ENCODE data around the gene RPP25. TPM values are rescaled to one million over a fixed set of nuclear protein-coding genes. Genes with fewer than 3 reads are reported as not detected.
A peak's percentile ranks its signal among the peaks of the same experiment; 100 is the strongest.

RPP25 gene
- total RNA-seq: 25.8 and 31.1 TPM in 2 replicates

DNA sequence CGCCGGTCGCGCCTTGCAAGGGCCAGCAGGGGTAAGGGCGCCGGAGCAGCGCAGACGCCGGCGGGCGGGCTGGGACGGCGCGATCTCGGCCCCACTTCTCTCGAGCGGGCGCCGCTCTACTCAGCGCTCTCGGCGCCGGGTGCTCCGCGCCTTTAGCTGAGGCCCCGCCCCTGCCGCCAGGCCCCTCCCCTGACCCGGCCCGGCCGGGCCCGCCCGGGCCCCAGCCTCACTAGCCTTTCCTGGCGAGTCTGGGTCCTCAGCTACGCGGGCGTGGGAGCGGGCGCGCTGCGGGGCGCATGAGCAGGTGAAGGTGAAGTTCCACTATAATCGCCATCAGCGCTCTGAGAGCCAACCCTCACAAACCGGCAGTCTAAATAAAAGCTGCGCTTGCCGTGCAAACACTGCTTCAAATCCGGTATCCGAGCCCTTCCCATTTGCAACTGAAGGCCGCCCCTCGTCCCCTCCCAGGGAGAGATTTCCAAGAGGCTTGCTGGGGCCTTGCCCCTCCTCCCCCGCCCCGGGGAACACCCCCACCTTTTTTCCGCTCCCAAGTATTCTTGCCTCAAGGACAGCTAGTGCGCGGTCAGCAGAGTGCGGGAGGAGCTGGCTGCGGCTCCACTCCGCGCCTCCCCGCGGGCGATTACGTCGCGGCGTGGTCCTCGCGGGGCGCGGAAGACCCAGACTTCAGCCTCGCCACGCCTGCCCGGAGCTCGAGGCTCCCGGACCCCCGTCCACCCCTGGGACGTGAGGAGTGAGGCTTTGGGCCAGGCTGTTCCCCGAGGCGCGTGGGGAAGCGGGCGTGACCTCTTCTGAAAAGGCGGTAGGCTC lies at the start of gene RPP25:
Gene RPP25 (minus strand): TSS at position 125 of the 828 bp plus-strand sequence. CDS start 189 bp downstream, outside the sequence.
- peak; percentile 77 for DNase-seq

- DNase-seq: no peak
Measured at GRCh38 chr15:75002398-75002797, 45.8 kb upstream of the RPP25 start.

GRCh38 chr15:75001310-75001709 lies 44.7 kb upstream of the RPP25 start:
- DNase-seq: no peak

DNA sequence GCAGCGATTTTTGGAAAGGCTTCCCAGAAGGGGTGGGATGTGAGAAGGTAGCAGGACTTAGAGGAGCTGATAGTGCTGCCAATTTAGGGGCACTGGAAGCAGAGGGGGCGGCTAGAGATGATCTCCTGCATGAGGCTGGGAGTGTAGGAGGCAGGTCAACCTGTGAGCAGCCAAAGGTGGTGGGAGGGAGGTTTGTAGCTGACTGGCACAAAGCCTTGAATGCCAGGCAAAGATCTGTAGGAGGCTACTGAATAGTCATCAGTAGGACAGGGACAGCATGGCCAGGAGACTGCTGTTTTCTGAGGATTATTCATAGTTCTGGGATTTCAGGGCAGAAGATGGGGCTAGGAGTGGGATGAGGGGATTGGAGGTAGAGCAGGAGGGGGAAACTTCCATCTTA lies 41.0 kb upstream of the RPP25 start:
- no peak for DNase-seq

GRCh38 chr15:74997141-74997540 lies 40.6 kb upstream of the RPP25 start:
- peak; percentile 81 for DNase-seq

DNA sequence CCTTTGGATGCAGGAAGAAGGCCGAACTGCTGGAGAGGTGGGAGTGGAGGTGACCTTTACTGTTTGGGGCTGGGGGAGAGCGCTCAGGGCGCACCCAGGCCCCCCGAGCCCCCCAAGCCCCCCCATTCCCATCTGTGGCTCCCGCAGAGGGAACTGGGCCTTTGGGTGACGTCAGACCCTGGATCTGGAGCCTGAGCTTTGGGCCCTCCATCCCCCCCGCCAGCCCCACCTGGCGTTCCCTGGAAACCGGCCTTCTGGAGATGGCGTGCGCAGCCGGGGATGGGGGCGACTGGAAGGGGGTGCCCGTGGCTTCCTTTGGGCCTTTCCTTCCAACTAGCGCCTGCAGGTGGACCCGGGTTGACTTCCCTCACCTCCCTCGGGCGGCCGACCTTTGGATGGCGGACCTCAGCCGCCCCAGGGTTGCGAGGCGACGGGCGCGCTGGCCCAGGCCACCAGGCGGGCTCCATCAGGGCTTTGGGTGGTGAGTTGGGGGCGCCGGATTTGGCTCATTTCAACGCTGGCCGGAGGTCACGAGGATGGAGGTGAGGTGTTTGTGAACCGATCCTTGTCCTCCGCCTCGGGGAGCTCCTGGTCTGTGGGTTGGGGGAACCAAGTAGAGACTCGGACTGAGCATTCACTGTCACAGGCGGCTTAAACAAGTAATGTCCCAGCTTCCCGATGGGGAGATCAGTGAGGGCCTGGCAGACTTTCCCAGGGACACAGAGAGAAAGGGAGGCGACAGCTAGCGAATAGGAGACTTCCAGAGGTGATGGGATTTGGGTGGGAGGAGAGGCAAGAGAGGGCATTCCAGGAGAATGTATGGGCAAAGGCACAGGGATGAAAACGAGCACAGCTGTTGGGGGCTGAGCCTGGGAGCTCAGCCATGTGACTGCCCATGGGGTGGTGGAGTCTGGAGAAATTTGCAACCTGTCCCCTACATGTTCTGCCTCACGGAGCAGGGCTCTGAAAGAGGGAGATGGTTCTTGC lies 39.5 kb upstream of the RPP25 start:
- peak; percentile 30 for DNase-seq

- peak; percentile 96 for DNase-seq
Measured at GRCh38 chr15:74995182-74995778, 38.7 kb upstream of the RPP25 start, which contains the start of gene SCAMP5. TSS of gene SCAMP5 (plus strand) at chr15:74995563. CDS start at chr15:75011840, 16,277 bp downstream.

DNA sequence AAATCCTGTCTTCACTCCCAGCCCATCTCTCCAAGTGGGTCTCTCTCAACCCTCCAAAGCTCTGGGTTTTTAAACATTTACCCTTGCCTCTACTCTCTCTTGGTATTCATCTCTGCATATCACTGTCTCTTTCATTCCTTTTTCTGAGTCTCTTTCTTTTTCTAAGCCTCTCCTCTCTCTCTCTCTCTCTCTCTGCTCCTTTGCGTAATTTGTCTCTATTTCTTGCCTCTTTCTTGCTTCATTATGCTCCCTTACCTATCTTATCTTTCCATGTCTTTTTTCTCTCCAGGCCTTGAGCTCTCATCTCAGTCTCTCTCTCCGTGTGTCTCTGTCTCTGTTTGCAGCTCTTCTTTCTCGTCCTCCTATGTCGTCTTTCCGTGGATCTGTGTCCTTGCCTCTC lies 38.1 kb upstream of the RPP25 start:
- DNase-seq: no peak

DNA sequence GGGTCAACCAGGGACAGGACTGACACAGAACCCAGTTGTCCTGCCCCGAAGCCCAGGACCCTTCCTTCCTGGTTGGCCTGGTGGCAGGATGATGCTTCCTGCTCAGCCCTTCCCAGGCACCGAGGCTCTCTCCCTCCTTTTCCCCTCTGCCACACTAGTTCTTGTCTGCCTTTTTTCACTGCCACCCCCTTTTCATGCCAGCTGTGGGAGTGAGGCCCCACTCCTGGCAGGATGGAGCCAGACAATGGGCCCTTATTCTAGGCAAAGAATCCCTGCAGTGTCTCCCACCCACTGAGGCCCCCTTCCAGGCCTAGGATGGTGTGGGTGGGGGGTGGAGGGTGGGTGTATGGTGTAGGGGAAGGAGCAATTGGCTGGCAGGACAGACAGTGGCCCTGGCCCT lies 37.7 kb upstream of the RPP25 start:
- DNase-seq: no peak

DNA sequence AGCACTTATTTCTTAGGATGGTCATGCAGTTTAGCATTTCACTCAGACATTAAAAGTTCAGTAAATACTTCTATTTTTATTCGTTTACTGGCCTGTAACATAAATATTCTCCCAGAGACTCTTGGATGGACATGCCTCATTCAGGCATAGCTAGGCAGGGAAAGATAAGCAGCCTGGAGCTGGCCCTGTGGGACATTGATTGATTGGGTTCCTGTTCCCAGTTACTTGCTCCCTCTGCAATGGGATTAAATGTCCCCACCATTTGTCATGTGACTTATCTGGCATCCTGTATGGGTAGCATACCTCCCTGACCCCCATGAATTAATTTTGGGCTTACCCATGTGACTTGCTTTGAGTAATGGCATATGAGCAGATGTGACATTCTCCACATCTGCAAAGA lies 36.0 kb upstream of the RPP25 start:
- DNase-seq: no peak

DNA sequence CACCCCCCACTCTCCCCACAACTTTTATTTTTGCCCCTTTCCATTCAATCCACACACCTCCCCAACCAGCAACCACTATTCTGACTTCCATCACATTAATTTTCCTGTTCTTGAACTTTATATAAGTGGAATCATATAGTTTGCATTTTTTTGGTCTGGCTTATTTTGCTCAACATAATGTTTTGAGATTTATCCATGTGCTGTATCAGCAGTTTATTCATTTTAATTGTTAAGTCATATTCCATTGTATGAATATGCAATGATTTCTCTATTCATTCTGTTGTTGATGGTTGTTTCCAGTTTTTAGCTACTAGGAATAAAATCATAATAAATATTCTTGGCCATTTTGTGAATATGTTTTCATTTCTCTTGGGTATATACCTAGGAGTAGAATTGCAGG lies 33.0 kb upstream of the RPP25 start:
- DNase-seq: no peak

- DNase-seq: peak; percentile 81
Measured at GRCh38 chr15:74988007-74988800, 31.6 kb upstream of the RPP25 start.

DNA sequence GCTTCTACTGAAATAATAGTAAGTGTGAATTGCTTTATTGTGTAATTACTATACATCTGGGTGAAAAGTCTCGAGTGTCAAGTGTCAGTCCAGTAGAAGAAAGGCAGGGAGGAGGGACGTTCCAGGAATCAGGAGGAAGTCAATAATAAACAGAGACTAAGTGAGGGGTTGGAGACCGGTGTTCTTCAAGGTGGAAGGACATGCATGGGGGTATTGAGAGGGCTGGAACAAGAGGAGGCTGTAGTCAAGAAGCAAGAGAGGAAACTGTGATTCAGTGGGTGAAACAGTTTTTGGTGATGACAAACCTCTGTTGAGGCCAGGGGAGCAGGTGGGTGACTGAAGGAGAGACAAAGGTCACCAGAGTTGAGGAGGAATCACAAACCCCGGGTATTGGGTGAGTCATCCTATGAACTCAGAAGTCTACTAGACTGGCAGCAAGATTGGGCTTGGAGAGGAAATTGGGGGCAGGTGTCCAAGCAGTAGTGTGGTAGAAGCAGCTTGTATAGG lies 27.2 kb upstream of the RPP25 start:
- peak; percentile 54 for DNase-seq

GRCh38 chr15:74982183-74982582 lies 25.6 kb upstream of the RPP25 start:
- DNase-seq: no peak

- peak; percentile 39 for DNase-seq
Measured at GRCh38 chr15:74978503-74978902, 21.9 kb upstream of the RPP25 start.

GRCh38 chr15:74978077-74978476 lies 21.5 kb upstream of the RPP25 start:
- DNase-seq: no peak

GRCh38 chr15:74977599-74977998 lies 21.0 kb upstream of the RPP25 start:
- DNase-seq: no peak

DNA sequence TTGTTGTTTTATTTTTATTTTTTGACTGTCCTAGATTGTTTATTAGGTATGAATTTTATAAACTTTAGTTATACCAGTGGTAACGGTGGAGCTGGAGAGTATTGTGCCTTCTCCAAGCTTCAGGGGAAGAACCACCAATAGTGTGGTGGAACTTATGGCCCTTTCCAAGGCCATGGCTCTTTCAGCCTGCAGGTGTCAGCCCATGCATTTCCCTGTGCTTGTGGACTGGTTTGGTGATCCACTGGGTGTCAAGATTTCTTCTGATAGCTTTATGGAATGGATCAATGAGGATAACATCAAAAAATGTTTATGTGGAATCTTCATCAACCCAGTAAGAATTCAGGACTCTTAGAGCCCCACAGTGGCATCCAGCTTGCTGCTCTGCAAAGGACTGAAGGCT lies 19.6 kb upstream of the RPP25 start:
- DNase-seq: no peak

DNA sequence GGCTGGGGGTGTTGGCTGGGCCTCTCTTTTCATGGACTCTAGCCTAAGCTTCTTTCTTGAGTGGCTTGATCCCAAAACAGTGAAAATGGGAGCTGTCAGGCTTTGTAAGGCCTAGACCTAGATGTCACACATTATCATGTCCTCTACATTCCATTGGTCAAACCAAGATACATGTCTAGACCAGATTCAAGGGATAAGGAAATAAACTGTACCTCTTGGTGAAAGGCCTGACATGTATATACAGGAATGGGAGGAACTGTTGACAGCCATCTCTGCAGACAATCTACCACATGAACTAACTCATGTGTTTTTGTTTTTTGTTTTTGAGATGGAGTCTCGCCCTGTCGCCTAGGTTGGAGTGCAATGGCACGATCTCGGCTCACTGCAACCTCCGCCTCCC lies 11.1 kb upstream of the RPP25 start:
- no peak for DNase-seq

- DNase-seq: peak; percentile 75
Measured at GRCh38 chr15:74964794-74965193, 8.2 kb upstream of the RPP25 start.

GRCh38 chr15:74963213-74963612 lies 6.6 kb upstream of the RPP25 start:
- no peak for DNase-seq

- DNase-seq: no peak
Measured at GRCh38 chr15:74962671-74963070, 6.1 kb upstream of the RPP25 start.
